ENCODE results near the gene CASQ1.

The CASQ1 gene

GRCh38 chr1:160205242-160206035 lies 15.1 kb downstream of the CASQ1 start, which contains the start of gene PEA15:
PEA15 (plus strand) TSS chr1:160205384; CDS start chr1:160211545, 6,161 bp downstream.
- DNase-seq, result peak; percentile 25

DNA sequence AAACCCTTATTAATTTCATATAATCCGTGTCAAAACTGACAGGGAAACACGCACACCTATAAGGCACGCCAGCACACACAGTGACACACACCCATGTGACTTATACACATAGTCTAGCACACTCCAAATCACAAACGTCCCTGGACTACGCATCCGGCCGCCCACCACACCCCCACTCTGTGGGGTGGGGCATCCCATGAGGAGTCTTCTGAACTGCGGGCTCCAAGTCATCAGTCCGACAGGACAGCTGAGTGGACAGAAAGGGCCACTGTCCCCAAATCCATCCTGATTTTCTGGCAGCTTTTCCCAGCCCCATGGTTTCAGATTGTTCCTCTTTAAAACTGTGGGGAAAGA lies 15.6 kb downstream of the CASQ1 start:
- DNase-seq, result no peak

DNA sequence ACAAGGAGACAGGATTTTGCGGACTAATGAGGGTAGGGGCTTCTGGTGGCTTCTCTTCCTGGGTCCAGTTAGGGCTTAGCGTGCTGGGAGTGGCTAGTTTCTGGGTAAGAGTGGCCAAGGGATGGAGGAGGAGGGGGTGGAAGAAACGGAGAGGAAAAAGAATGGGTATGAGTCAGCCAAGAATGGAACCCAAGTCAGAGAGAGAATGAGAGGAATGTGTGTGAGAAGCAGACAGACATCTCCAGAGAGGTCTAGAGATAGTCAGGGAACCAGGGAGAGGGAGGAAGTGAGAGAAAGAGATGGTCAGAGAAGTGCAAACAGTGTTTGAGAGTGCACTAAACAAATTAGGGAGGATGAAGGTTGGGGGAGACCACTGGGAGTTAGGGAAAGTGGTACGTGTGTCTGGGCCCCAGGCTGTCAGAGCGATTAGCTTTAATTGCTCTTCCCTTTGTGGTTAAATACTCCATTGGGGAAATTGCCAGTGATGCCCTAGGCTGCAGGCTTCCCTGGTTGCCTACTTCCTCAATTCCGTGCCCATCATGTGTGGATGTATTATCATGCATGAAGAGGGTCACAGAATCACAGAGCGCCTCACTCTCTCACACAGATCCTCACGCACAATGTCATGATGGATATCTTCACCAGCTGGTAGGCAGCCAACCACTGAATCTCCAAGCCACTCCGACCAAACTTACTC lies 16.2 kb downstream of the CASQ1 start:
- DNase-seq, result no peak

GRCh38 chr1:160207118-160207650 lies 16.8 kb downstream of the CASQ1 start:
- no peak for DNase-seq

DNA sequence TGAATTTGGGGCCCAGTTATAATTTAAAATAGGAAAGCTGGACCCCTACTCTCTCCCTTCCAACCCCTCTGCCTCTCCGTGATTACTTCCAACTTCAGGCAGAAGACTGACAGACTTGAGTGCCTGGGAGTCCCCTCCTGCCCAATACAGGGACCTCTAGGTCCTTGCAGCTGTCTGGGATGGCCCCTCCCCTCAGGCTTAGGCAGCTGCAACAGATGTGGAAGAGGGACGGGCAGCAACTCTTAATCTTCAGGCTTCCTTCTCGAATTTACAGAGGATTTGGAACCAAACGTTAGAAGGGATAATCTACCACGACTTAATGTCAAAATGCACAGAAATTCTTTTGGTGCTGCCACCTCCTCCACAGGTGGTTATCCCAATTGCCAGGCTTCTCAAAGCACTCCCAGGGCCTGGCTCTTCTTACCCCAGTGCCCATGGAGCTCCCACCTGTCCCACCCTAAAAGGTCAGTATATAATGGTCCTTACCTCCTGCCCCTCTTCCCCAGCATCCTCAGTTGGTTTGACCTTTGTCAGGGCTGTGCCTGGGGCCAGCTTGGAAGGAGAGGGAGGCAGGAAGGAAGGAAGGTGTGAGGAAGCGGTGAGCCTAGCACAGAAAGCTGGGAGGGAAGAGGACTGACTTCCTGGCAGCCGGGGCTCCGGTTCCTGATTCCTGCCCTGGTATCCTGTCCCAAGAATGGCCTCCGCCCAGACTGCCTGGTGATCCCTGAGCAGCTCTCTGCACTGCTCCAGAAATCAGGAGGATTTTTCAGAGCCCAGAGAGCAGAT lies 17.6 kb downstream of the CASQ1 start:
- no peak for DNase-seq

GRCh38 chr1:160208557-160209320 lies 18.4 kb downstream of the CASQ1 start:
- DNase-seq, result no peak

GRCh38 chr1:160209321-160210046 lies 19.1 kb downstream of the CASQ1 start:
- DNase-seq, result no peak

GRCh38 chr1:160210561-160210960 lies 20.2 kb downstream of the CASQ1 start:
- DNase-seq, result no peak

DNA sequence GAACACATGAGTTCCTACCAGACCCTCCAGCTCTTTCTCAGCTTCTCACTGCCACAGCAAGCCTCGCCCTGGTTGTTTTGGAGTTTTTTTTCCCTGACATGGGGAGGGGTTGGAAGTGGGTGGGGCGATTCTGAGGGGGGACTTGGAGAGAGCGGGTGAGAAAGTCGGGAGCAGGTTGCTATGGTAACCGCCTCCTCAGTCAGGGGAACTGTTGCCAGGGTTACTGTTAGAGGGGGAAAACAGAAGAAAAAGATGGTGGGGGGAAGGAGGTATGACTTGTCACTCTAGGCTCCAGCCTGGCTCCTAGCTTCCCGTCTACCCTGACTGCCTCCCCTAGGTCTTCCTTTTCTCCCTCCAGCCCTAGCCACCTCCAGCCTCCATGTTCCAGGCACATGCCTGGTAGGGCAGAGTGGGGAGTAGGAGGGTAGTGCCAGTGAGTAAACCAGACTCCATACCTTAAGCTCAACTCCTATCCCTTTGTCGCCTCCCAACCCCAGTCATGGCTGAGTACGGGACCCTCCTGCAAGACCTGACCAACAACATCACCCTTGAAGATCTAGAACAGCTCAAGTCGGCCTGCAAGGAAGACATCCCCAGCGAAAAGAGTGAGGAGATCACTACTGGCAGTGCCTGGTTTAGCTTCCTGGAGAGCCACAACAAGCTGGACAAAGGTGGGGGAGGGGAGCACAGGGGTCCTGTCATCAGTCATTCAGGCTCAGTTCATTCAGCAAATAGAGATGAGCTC lies 20.8 kb downstream of the CASQ1 start:
- DNase-seq, result no peak

DNA sequence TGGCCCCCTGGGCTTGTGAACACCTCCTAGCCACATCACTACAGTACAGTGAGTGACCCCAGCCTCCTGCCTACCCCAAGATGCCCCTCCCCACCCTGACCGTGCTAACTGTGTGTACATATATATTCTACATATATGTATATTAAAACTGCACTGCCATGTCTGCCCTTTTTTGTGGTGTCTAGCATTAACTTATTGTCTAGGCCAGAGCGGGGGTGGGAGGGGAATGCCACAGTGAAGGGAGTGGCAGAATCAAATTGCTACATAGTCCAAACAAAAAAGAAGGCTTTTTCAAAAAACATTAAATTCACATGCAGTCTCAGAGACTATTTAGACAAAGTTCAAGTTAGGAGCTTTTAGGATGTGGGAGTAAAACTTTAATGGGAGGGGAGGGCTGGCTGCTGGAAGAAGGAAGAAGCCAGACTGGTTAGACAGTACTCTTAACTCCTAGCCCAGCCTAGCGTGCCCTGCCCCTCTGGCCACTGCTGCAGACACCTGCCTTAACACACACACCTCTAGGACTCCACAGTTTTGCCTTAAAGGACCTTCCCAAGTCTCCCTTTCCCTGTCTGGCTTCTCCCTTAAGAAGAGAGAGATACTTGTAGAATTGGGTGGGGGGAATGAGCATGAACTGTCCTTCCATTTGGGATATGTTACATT lies 24.2 kb downstream of the CASQ1 start:
- DNase-seq, result no peak

DNA sequence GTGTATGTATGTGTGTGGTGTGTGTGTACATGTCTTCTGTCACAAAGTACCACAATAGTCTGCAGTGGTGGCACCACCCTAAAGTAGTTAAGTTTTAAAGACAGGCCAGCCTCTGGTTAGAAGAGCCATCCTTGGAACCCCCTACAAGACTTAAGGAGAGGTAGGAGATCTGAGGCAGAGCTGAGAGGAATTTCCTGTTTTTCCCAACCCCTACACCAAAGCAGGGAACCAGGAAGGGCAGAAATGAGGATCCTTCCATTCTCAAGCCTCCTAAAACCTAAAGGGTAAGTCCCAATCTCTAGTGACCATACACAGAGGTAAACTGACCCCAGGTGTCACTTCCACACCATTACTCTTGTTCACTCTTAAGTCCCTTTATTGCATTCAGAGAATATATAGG lies 25.9 kb downstream of the CASQ1 start:
- DNase-seq, result no peak

DNA sequence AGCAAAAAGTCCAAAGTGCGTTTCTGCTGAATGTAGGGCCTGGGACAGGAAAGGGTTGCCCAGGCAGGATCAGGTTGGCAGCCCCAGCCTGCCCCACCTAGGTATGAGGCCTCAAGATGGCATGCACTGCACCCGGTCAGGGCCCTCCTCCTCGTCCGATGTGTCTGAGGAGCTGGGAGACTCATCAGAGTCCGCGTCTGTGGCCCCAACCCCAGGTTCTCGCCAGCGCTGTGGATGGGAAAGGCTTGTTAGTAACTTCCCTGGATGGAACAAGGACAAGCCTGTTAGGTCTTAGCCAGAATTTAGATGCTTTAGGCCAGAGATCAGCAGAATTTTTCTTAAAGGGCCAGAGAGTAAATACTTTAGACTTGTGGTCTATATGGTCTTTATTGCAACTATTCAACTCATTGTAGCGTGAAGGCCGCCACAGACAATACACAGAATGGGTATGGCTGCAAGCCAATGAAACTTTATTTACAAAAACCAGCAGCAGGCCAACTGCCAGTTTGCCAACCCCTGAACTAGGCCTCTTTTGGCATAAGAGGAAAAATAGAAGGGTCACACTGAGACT lies 27.2 kb downstream of the CASQ1 start:
- peak; percentile 58 for DNase-seq

GRCh38 chr1:160219062-160219929 lies 28.9 kb downstream of the CASQ1 start:
- DNase-seq, result peak; percentile 4

- no peak for DNase-seq
Measured at GRCh38 chr1:160220301-160220700, 29.9 kb downstream of the CASQ1 start.

GRCh38 chr1:160221089-160221488 lies 30.7 kb downstream of the CASQ1 start:
- DNase-seq, result no peak

DNA sequence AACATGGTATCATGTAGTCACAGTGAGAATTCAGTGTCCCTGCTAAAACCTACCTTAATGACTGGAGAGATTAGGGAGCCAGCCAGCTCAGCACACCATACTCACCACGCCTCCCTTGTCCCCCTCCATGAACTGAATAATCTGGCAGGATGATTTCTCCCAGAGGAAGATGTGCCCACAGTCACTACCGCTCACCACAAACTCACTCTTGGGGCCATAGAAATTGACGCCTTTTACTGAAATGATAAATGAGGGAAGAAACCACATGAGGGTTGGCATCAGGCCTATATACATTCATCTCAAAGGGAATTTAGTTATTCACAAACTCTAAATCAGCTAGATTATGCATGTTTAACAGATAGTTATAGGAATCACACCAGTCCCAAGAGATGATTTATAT lies 32.2 kb downstream of the CASQ1 start:
- DNase-seq, result no peak

GRCh38 chr1:160224606-160225005 lies 34.2 kb downstream of the CASQ1 start:
- no peak for DNase-seq

- no peak for DNase-seq
Measured at GRCh38 chr1:160225345-160225744, 35.0 kb downstream of the CASQ1 start.

DNA sequence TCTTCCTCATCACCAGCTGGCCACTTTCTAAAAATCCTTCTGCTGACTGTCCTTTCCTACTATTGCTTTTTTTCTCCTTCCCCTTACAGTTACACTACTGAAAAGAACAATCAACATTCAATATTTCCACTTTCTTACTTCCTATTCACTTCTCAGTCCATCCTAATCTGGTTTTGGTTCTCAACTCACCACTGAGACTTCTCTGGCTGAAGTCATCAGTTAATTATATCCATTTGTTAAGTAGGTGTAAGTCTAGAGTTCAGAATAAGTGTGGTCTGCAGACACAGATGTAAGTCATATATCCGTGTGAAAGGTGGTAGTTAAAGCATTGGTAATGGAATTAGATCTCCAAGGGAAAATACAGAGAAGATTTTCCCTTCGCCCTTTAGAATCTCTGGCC lies 36.2 kb downstream of the CASQ1 start:
- DNase-seq, result no peak

Data from DMS79 treated with DMSO at 0.1 percent for 48 hours (cell line).